Measurements from ENCODE around the gene PARD3.

The PARD3 gene

DNA sequence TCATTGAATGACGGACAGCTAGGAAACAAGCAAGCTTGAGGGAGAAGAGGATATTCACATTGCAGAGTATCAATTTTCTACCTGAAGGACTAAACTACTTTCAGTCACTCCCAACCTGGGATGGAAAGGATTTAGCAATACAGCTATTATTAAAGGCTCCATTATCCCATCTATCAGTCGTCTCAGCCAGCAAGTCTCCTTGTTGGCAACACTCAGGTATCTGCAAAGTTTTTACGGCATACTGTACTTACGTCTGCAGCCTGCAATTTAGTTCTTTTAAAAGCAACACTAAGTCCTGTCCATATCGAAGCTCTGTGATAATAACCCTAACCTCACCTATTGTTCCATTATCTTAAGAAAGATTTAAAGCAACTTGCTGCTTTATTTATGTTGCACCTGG, 689.4 kb downstream of the PARD3 start:
- Histone ChIP-seq H3K27me3 (ENCODE audit: insufficient read depth, low read length, poor library complexity) (no peaks in the 10 kb centered on the region), H3K79me2 (ENCODE audit: insufficient read depth, low read length) (no peaks in the 10 kb centered on the region), H3K9me3 (ENCODE audit: insufficient read depth, low read length, severe bottlenecking) (no peaks in the 10 kb centered on the region), H2AFZ (ENCODE audit: low read depth, low read length) (no peak overlapping the region), H4K20me1 (ENCODE audit: insufficient read depth, low read length) (no peaks in the 10 kb centered on the region), H3K36me3 (ENCODE audit: insufficient read depth, low read length) (peaks cover 10% of the 10 kb centered on the region; the same call in 1 of the 2 replicates), H3K9ac (ENCODE audit: low read depth, low read length) (no peak overlapping the region), H3K27ac (ENCODE audit: low read length) (no peak overlapping the region), H3K4me2 (ENCODE audit: insufficient read depth, low read length) (no peak overlapping the region), H3K4me1 (ENCODE audit: insufficient read depth, low read length) (peaks cover 21% of the 10 kb centered on the region), H3K4me3 (ENCODE audit: low read depth in 1 of 2, low read length in 2 of 2) (no peak overlapping the region)
- TF ChIP-seq, protein P1, sequence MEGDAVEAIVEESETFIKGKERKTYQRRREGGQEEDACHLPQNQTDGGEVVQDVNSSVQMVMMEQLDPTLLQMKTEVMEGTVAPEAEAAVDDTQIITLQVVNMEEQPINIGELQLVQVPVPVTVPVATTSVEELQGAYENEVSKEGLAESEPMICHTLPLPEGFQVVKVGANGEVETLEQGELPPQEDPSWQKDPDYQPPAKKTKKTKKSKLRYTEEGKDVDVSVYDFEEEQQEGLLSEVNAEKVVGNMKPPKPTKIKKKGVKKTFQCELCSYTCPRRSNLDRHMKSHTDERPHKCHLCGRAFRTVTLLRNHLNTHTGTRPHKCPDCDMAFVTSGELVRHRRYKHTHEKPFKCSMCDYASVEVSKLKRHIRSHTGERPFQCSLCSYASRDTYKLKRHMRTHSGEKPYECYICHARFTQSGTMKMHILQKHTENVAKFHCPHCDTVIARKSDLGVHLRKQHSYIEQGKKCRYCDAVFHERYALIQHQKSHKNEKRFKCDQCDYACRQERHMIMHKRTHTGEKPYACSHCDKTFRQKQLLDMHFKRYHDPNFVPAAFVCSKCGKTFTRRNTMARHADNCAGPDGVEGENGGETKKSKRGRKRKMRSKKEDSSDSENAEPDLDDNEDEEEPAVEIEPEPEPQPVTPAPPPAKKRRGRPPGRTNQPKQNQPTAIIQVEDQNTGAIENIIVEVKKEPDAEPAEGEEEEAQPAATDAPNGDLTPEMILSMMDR (IDR thresholded peaks at IDR 0.05; ENCODE audit: borderline replicate concordance, extremely low read depth, low read length, poor library complexity, severe bottlenecking): no peak
- TF ChIP-seq EZH2 (IDR thresholded peaks at IDR 0.05; ENCODE audit: borderline replicate concordance, low read depth, low read length, severe bottlenecking): no peak
- ATAC-seq (ENCODE audit: insufficient read depth, low read depth) (no peak), DNase-seq (no peak)

DNA sequence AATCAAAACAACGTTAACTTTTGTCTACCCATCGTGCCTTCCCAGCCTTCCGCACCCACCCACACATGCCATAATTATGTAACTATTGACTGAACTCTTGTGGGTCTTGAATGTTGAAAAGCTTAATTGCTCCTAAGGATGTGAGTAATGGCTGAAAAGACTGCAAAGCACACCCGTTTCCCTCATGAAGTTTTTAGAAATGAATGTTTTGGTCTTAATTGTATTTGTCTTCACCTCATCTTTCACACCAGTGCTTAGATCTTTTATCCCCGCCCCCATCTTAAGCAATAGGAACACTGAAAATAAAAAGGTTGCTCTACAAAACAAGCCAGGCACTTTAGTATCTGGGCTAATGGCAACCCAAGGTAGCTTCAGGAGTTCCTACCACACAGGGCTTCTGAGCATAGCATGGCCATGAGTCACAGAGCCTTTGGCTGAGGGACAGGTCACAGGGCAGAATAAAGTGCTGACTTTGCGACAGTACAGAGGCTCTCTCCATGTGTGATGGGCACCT, 690.5 kb downstream of the PARD3 start:
- Histone ChIP-seq H4K20me1 (ENCODE audit: insufficient read depth, low read length) (no peaks in the 10 kb centered on the region), H3K36me3 (ENCODE audit: insufficient read depth, low read length) (no peaks in the 10 kb centered on the region), H3K9me3 (ENCODE audit: insufficient read depth, low read length, severe bottlenecking) (no peaks in the 10 kb centered on the region), H3K4me3 (ENCODE audit: low read depth in 1 of 2, low read length in 2 of 2) (no peak overlapping the region), H2AFZ (ENCODE audit: low read depth, low read length) (no peak overlapping the region), H3K27me3 (ENCODE audit: insufficient read depth, low read length, poor library complexity) (no peaks in the 10 kb centered on the region), H3K9ac (ENCODE audit: low read depth, low read length) (no peak overlapping the region), H3K27ac (ENCODE audit: low read length) (no peak overlapping the region), H3K4me1 (ENCODE audit: insufficient read depth, low read length) (peaks cover 21% of the 10 kb centered on the region), H3K79me2 (ENCODE audit: insufficient read depth, low read length) (no peaks in the 10 kb centered on the region), H3K4me2 (ENCODE audit: insufficient read depth, low read length) (no peak overlapping the region)
- DNase-seq: no peak
- no peak for ATAC-seq (ENCODE audit: insufficient read depth, low read depth)
- TF ChIP-seq EZH2 (IDR thresholded peaks at IDR 0.05; ENCODE audit: borderline replicate concordance, low read depth, low read length, severe bottlenecking): no peak
- TF ChIP-seq, protein P1 (IDR thresholded peaks at IDR 0.05; ENCODE audit: borderline replicate concordance, extremely low read depth, low read length, poor library complexity, severe bottlenecking): no peak

DNA sequence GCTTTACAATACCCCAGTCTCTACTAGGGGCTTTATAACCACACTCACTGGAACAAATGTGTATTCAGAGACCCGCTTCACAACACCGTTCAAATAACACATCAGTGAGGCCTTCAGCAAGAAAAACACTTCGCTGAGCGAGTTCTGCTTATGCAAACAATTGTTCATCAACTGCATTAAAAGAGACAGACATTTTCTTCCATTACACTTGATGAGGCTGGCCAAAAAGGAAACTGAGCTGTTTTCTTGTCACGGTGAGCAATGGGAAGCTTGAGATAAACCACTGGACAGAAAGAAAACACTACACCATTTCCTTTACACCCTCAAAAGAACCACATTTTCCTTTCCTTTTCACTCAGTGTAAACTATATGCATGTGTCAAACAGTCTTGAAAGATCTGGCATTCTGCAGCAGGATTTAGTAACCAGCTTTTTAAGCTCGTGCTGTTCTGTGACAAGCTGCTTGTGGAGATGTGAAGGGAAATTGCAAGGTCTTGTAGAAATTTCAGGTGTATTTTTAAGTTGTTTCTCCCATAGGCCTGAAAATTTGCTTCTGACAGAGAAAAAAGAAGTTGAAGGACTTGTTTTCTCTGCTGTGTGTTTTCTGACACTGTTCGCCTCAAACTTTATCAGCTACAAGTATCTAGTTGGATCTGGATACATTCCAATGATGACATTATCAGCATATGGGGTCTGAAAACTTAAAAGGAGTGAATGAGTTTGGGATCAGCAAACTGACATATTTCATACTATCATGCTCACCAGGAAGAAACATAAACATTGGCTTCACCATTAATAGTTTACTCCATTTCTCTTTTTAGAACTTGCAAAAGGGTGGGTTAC, 693.1 kb downstream of the PARD3 start:
- DNase-seq: peak; percentile 13
- Histone ChIP-seq H3K9ac (ENCODE audit: low read depth, low read length) (no peak overlapping the region), H3K4me3 (ENCODE audit: low read depth in 1 of 2, low read length in 2 of 2) (no peak overlapping the region)

More for the DNA sequence above, 693.1 kb downstream of the PARD3 start:
- Histone ChIP-seq H3K9me3 (ENCODE audit: insufficient read depth, low read length, severe bottlenecking) (no peaks in the 10 kb centered on the region), H3K4me1 (ENCODE audit: insufficient read depth, low read length) (peaks cover 21% of the 10 kb centered on the region), H3K79me2 (ENCODE audit: insufficient read depth, low read length) (no peaks in the 10 kb centered on the region), H3K27ac (ENCODE audit: low read length) (peak overlapping the region; percentile 64), H3K36me3 (ENCODE audit: insufficient read depth, low read length) (0 out of 2 replicates have a peak, but pooled peaks cover 2% of the 10 kb centered on the region), H2AFZ (ENCODE audit: low read depth, low read length) (0 out of 2 replicates have a peak overlapping the region, but pooled peaks have one; percentile 3), H3K27me3 (ENCODE audit: insufficient read depth, low read length, poor library complexity) (no peaks in the 10 kb centered on the region), H3K4me2 (ENCODE audit: insufficient read depth, low read length) (peak overlapping the region; percentile 28), H4K20me1 (ENCODE audit: insufficient read depth, low read length) (no peaks in the 10 kb centered on the region)
- no peak for TF ChIP-seq EZH2 (IDR thresholded peaks at IDR 0.05; ENCODE audit: borderline replicate concordance, low read depth, low read length, severe bottlenecking)
- TF ChIP-seq, protein P1 (IDR thresholded peaks at IDR 0.05; ENCODE audit: borderline replicate concordance, extremely low read depth, low read length, poor library complexity, severe bottlenecking): no peak
- peak; percentile 94 for ATAC-seq (ENCODE audit: insufficient read depth, low read depth)
